GM13976 (cell line): ENCODE data around the gene DNALI1.
"Not testable (repeated sequence)": the region's sequence is repeated elsewhere in the genome, so short reads cannot be mapped to it uniquely, and the experiment has no call there.

Source experiments
- DNase-seq: peaks from one replicate; pipeline ENCODE4 v3.0.0; 2012; ENCODE audit warnings: low spot score
- CTCF ChIP-seq: IDR thresholded peaks from 2 replicates; pipeline ENCODE4 v1.5.1; 2012; ENCODE audit warnings: borderline replicate concordance, mild to moderate bottlenecking; ENCODE audit not compliant: insufficient read depth; ENCODE audit errors: extremely low read depth, missing control alignments, control extremely low read depth
- in situ Hi-C: fragments of 300-500 bp; cut with MboI; formaldehyde crosslinking; loops from one replicate; pipeline ENCODE4 v1.12.0; 2022; ENCODE audit warnings: low sequenced_read_pairs, mixed read lengths, inconsistent platforms; ENCODE audit not compliant: unreplicated experiment

Gene DNALI1

DNA sequence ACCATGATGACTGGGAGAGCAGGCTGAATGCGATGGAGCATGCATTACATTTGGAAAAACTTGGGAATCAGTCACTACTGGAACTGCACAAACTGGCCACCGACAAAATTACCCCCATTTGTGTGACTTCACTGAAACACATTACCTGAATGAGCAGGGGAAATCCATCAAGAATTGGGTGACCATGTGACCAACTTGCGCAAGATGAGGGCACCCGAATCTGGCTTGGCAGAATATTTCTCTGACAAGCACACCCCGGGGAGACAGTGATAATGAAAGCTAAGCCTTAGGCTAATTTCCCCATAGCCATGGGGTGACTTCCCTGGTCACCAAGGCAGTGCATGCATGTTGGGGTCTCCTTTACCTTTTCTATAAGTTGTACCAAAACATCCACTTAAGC lies 11.7 kb upstream of the DNALI1 start:
- in situ Hi-C loops = no loop called here

GRCh38 chr1:37549341-37549740 lies 7.4 kb upstream of the DNALI1 start:
- in situ Hi-C loops = no loop called here
- TF ChIP-seq CTCF = no peak
- DNase-seq = no peak

More for the DNA sequence above, 11.7 kb upstream of the DNALI1 start:
- DNase-seq = no peak
- no peak for TF ChIP-seq CTCF

- no peak for TF ChIP-seq CTCF
- in situ Hi-C loops = no loop called here
- no peak for DNase-seq
These were observed 3.2 kb upstream of the DNALI1 start for GRCh38 chr1:37553598-37553926.

DNA sequence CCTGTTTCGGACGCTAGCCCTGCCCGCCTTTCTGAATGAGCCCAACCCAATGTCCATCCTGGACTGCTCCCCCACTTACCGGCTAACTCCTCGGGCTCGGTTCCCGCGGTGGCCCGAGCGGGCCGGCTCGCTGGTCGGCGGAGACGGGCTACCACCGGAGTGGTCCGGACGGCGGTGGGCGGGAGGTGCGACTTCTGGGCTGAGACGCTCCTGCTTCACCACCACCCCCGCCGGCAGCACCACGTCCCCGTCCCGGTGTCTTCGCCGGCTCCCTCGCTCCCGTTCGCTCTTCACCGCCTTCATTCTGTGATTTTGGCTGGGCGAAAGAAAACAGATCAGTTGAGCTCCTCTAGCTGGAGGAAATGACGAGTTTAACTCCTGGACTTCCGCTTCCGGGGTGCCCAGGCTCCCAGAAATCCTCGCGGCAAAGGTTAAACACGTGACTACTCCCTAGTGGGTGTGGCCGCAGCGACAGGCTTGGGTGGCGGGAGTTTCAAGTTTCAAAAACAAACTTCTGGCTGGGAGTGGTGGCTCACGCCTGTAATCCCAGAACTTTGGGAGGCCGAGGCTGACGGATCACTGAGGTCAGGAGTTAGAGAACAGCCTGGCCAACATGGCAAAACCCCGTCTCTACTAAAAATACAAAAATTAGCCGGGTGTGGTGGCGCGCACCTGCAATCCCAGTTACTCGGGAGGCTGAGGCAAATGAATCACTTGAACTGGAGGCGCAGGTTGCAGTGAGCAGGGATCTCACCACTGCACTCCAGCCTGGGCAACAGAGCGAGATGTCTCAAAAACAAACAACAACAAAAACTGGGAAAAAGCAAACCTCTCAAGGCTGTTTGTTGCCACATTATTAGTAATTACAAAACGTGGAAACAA lies 2.6 kb upstream of the DNALI1 start, which contains the start of gene SNIP1:
TSS of gene SNIP1 (minus strand) at position 367 of the 882 bp plus-strand sequence. CDS start at position 303, 64 bp downstream.
- TF ChIP-seq CTCF = no peak
- peak; percentile 99 for DNase-seq
- in situ Hi-C loops = no loop called here

- no peak for DNase-seq
- TF ChIP-seq CTCF = no peak
- in situ Hi-C loops = no loop called here
These were observed 662 bp downstream of the DNALI1 start for GRCh38 chr1:37557402-37557801.

- no peak for TF ChIP-seq CTCF
- DNase-seq = no peak
- in situ Hi-C loops = no loop called here
These were observed 1.7 kb downstream of the DNALI1 start for GRCh38 chr1:37558411-37558810.

DNA sequence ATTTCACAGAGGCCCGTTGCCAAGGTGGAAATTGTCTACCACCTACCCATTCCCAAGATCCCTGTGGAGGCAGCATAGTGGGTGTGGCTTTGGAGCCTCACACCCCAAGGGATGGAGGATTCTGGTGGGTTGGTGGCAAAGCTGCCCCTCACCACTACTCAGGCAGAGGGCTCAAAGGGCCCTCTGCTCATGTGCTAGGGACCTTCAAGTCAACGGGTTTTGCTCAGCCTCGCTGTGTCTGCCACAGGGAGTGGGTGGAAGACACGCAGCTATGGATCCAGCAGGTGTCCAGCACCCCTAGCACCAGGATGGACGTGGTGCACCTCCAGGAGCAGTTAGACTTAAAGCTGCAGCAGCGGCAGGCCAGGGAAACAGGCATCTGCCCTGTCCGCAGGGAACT lies 2.3 kb downstream of the DNALI1 start:
- no peak for TF ChIP-seq CTCF
- in situ Hi-C loops = no loop called here
- no peak for DNase-seq

DNA sequence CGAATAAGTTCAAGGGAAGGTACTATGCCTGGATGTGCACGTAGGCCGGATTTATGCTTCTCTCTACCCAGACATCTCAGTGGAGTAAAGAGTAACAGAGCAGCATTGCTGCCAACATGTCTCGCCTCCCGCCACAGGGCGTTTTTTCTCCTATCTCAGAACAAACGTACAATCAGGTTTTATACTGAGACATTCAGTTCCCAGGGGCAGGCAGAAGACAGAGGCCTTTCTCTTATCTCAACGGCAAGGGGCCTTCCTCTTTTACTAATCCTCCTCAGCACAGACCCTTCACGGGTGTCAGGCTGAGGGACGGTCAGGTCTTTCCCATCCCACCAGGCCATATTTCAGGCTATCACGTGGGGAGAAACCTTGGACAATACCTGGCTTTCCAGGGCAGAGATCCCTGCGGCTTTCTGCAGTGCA lies 3.2 kb downstream of the DNALI1 start:
- DNase-seq, in situ Hi-C loops: not testable (repeated sequence)
